ENCODE measurements around the gene RAB36.
"Not testable (repeated sequence)": the region's sequence is repeated elsewhere in the genome, so short reads cannot be mapped to it uniquely, and the experiment has no call there.

Gene RAB36

GRCh38 chr22:23126165-23127054, 18.9 kb upstream of the RAB36 start:
- no peaks in the 10 kb centered on the region for H3K9me3 Mint-ChIP-seq
- no peak for ATAC-seq (replicated peaks; ENCODE audit: extremely low read depth, poor library complexity, severe bottlenecking)
- H3K27ac Mint-ChIP-seq (ENCODE audit: low read depth), result peak overlapping the region; percentile 39
- H3K27me3 Mint-ChIP-seq, result peaks cover 8% of the 10 kb centered on the region
- no peaks in the 10 kb centered on the region for H3K4me1 Mint-ChIP-seq
- no peaks in the 10 kb centered on the region for H3K36me3 Mint-ChIP-seq (ENCODE audit: insufficient read depth)
- no peak for DNase-seq (ENCODE audit: low spot score in 2 of 2)
- H3K4me3 Mint-ChIP-seq, result no peak overlapping the region

- no peaks in the 10 kb centered on the region for H3K36me3 Mint-ChIP-seq (ENCODE audit: insufficient read depth)
- H3K4me3 Mint-ChIP-seq, result no peak overlapping the region
- no peaks in the 10 kb centered on the region for H3K4me1 Mint-ChIP-seq
- H3K27ac Mint-ChIP-seq (ENCODE audit: low read depth), result no peak overlapping the region
- H3K9me3 Mint-ChIP-seq, result no peaks in the 10 kb centered on the region
- no peak for ATAC-seq (replicated peaks; ENCODE audit: extremely low read depth, poor library complexity, severe bottlenecking)
- H3K27me3 Mint-ChIP-seq, result peaks cover 8% of the 10 kb centered on the region
- no peak for DNase-seq (ENCODE audit: low spot score in 2 of 2)
Measured at GRCh38 chr22:23127055-23127756, 18.1 kb upstream of the RAB36 start.

DNA sequence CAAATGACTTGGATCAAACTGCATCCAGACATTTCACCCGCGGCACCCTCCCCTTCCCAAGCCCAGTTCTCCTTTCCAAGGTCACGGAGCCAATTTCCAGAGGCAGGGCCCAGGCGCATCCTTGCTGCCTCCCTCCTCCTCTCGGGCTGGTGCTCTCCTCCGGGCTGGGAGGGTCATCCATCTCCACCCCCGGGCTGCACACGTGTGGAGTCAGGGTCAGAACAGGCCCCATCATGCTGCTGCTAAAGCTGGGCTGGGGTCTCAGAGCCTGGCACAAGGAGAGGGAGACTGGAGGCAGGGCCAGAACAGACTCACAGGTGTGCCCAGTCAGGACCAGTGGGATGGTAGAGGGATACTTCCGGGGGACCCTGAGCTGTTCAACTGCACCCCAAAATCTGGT, 17.5 kb upstream of the RAB36 start:
- Mint-ChIP-seq H3K4me1 (no peaks in the 10 kb centered on the region), H3K9me3 (no peaks in the 10 kb centered on the region), H3K27me3 (peaks cover 7% of the 10 kb centered on the region), H3K4me3 (no peak overlapping the region), H3K27ac (ENCODE audit: low read depth) (peak overlapping the region; percentile 9), H3K36me3 (ENCODE audit: insufficient read depth) (no peaks in the 10 kb centered on the region)
- ATAC-seq (replicated peaks; ENCODE audit: extremely low read depth, poor library complexity, severe bottlenecking), result no peak
- DNase-seq (ENCODE audit: low spot score in 2 of 2), result no peak

GRCh38 chr22:23128269-23129108, 16.8 kb upstream of the RAB36 start:
- H3K4me3 Mint-ChIP-seq, result no peak overlapping the region
- no peaks in the 10 kb centered on the region for H3K9me3 Mint-ChIP-seq
- H3K4me1 Mint-ChIP-seq, result no peaks in the 10 kb centered on the region
- no peaks in the 10 kb centered on the region for H3K36me3 Mint-ChIP-seq (ENCODE audit: insufficient read depth)
- ATAC-seq (replicated peaks; ENCODE audit: extremely low read depth, poor library complexity, severe bottlenecking), result no peak
- peak; percentile 57 to 67 for DNase-seq (ENCODE audit: low spot score in 2 of 2)
- peak overlapping the region; percentile 9 for H3K27ac Mint-ChIP-seq (ENCODE audit: low read depth)
- peaks cover under 1% of the 10 kb centered on the region for H3K27me3 Mint-ChIP-seq

DNA sequence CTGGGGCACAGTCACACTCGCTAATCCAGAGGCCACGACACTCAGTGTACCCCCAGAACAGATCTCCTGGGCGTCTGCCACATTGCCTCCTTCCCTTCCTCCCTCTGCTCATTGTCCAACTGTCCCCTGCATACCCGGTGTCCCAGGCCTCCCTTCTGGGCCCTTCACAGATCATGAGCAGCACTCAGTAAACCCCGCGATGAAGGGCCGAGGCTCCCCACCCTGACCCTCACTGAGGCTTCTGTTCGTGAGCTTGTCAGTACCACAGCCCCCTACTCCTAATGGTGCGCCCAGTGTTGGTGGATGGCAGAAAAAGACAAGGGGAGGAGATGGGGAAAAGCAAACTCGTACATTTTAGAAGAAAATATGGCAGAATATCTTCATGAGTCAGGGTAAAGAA, 16.1 kb upstream of the RAB36 start:
- no peaks in the 10 kb centered on the region for H3K9me3 Mint-ChIP-seq
- H3K4me1 Mint-ChIP-seq, result no peaks in the 10 kb centered on the region
- no peaks in the 10 kb centered on the region for H3K36me3 Mint-ChIP-seq (ENCODE audit: insufficient read depth)
- no peaks in the 10 kb centered on the region for H3K27me3 Mint-ChIP-seq
- DNase-seq (ENCODE audit: low spot score in 2 of 2) (no peak), ATAC-seq (replicated peaks; ENCODE audit: extremely low read depth, poor library complexity, severe bottlenecking) (no peak)
- no peak overlapping the region for H3K4me3 Mint-ChIP-seq
- H3K27ac Mint-ChIP-seq (ENCODE audit: low read depth), result no peak overlapping the region

DNA sequence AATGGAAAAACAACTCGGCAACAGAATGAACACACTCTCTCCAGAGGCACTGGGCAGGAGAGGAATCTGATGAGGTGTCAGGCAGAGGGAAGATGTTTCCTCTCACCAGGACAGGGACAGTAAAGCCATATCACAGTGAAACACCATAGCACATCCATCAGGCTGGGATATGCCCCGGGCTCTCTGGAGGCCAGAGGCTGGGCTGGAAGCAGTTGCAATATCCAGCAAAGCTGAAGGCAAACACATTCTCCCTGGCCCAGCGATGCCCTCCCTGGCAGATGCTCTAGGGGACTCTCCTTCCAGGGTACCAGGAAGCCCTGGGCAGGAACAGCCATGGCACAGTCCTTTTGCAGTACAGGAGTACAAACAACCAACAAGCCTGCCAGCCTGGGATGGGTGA, 14.6 kb upstream of the RAB36 start:
- ATAC-seq (replicated peaks; ENCODE audit: extremely low read depth, poor library complexity, severe bottlenecking) (no peak), DNase-seq (ENCODE audit: low spot score in 2 of 2) (no peak)
- peak overlapping the region; percentile 10 for H3K27ac Mint-ChIP-seq (ENCODE audit: low read depth)

GRCh38 chr22:23131931-23132330, 13.3 kb upstream of the RAB36 start:
- DNase-seq (ENCODE audit: low spot score in 2 of 2) (no peak), ATAC-seq (replicated peaks; ENCODE audit: extremely low read depth, poor library complexity, severe bottlenecking) (no peak)
- no peak overlapping the region for H3K4me3 Mint-ChIP-seq
- no peaks in the 10 kb centered on the region for H3K9me3 Mint-ChIP-seq
- no peaks in the 10 kb centered on the region for H3K27me3 Mint-ChIP-seq
- no peak overlapping the region for H3K27ac Mint-ChIP-seq (ENCODE audit: low read depth)
- no peaks in the 10 kb centered on the region for H3K36me3 Mint-ChIP-seq (ENCODE audit: insufficient read depth)
- peaks cover 7% of the 10 kb centered on the region for H3K4me1 Mint-ChIP-seq

More for the DNA sequence above, 14.6 kb upstream of the RAB36 start:
- no peak overlapping the region for H3K4me3 Mint-ChIP-seq
- no peaks in the 10 kb centered on the region for H3K27me3 Mint-ChIP-seq
- no peaks in the 10 kb centered on the region for H3K4me1 Mint-ChIP-seq
- H3K9me3 Mint-ChIP-seq, result no peaks in the 10 kb centered on the region
- no peaks in the 10 kb centered on the region for H3K36me3 Mint-ChIP-seq (ENCODE audit: insufficient read depth)

DNA sequence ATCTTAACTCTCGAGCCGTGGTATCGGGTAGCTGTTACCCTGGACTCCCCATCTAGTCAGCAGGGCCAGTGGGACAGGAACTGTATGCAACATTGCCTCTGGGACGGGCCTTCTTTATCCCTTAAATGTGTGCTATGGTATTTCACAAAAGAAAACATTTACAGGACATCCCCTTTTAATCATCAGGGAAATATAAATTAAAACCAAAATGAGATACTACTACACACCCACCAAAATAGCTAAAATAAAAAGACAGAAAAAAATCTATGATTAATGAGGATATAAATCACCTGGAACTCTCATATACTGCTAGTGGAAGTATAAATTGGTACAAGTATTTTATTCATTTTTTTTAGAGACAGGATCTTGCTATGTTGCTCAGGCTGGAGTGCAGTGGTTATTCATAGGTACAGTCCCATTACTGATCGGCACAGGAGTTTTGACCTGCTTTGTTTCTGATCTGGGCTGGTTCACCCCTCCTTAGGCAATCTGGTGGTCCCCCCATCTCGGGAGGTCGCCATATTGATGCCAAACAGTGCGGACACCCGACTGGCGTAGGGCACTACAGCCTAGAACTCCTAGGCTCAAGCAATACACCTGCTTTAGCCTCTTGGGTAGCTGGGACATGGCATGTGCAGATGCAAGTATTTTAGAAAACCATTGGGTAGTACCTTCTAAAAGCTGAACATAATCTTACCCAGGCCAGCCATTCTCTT, 12.7 kb upstream of the RAB36 start:
- Mint-ChIP-seq H3K4me1 (peaks cover 8% of the 10 kb centered on the region), H3K4me3 (no peak overlapping the region), H3K9me3 (no peaks in the 10 kb centered on the region), H3K27me3 (no peaks in the 10 kb centered on the region), H3K36me3 (ENCODE audit: insufficient read depth) (no peaks in the 10 kb centered on the region), H3K27ac (ENCODE audit: low read depth) (no peak overlapping the region)
- ATAC-seq (replicated peaks; ENCODE audit: extremely low read depth, poor library complexity, severe bottlenecking), result no peak
- DNase-seq (ENCODE audit: low spot score in 2 of 2), result no peak

DNA sequence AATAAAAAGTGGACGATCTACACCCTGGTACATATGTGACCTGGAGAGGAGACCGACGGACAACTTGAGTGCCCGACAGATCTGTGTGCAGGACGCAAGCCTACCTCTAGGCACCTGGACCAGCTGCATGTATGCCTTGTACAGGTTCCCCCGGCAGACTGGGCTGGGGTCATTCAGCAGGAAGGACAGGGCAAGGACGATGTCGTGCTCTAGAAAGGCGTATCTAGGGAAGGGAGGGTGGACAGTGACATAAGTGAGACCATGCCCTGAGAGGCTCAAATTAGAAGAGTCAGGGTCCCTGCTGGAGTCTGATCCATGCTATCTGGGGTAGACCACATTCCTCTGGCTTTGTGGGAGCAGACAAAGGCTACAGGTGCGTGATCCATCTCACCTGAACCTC, 11.4 kb upstream of the RAB36 start:
- no peak for DNase-seq (ENCODE audit: low spot score in 2 of 2)
- Mint-ChIP-seq H3K4me1 (peaks cover 22% of the 10 kb centered on the region), H3K4me3 (no peak overlapping the region), H3K27me3 (no peaks in the 10 kb centered on the region), H3K36me3 (ENCODE audit: insufficient read depth) (peaks cover 4% of the 10 kb centered on the region), H3K9me3 (no peaks in the 10 kb centered on the region), H3K27ac (ENCODE audit: low read depth) (no peak overlapping the region)
- ATAC-seq (replicated peaks; ENCODE audit: extremely low read depth, poor library complexity, severe bottlenecking), result no peak

DNA sequence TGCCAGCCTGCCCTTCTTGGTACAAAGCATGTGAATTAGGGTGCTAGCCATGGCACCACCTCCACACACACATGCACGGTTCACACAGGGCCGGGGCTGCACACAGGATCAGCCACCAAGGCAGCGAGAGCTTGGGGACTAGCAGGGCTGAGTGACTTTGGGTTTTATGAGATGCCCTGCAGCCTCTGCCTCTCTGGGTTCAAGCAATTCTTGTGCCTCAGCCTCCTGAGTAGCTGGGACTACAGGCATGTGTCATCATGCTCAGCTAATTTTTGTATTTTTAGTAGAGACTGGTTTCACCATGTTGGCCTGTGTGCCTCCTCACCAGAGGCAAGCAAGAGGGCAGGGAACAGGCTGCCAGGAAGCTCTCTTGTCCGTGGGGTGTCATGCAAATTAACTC, 8.3 kb upstream of the RAB36 start:
- H3K4me3 Mint-ChIP-seq, result peak overlapping the region; percentile 78
- not testable (repeated sequence) for H3K27me3 Mint-ChIP-seq; H3K9me3 Mint-ChIP-seq; DNase-seq (ENCODE audit: low spot score in 2 of 2); H3K36me3 Mint-ChIP-seq (ENCODE audit: insufficient read depth); ATAC-seq (replicated peaks; ENCODE audit: extremely low read depth, poor library complexity, severe bottlenecking)
- H3K27ac Mint-ChIP-seq (ENCODE audit: low read depth), result peak overlapping the region; percentile 98
- H3K4me1 Mint-ChIP-seq, result peaks cover 41% of the 10 kb centered on the region

GRCh38 chr22:23137468-23137867, 7.8 kb upstream of the RAB36 start:
- peak overlapping the region; percentile 78 for H3K4me3 Mint-ChIP-seq
- H3K27ac Mint-ChIP-seq (ENCODE audit: low read depth), result peak overlapping the region; percentile 98
- peaks cover 46% of the 10 kb centered on the region for H3K4me1 Mint-ChIP-seq
- H3K9me3 Mint-ChIP-seq, result no peaks in the 10 kb centered on the region
- no peaks in the 10 kb centered on the region for H3K27me3 Mint-ChIP-seq
- peaks cover 14% of the 10 kb centered on the region for H3K36me3 Mint-ChIP-seq (ENCODE audit: insufficient read depth)
- ATAC-seq (replicated peaks; ENCODE audit: extremely low read depth, poor library complexity, severe bottlenecking) (no peak), DNase-seq (ENCODE audit: low spot score in 2 of 2) (no peak)
